Lung (tissue), 16 donors: ENCODE data around the gene MLLT6. TPM values are rescaled to one million over a fixed set of nuclear protein-coding genes. Genes with fewer than 3 reads are reported as not detected.

Experiments used
- ATAC-seq: fragments of 200-7000 bp; cut with Tn5 transposase; one replicate; pipeline ENCODE4 v1.9.1; 2020; ENCODE audit warnings: moderate number of reproducible peaks; ENCODE audit not compliant: insufficient read depth, low FRiP score
- DNase-seq, 3 donors: peaks; one replicate each; pipeline ENCODE4 v3.0.0-alpha.2; 2013 to 2017
- H3K27ac ChIP-seq, 2 donors: one replicate each; pipeline ENCODE4 v1.5.1; 2013; ENCODE audit warnings: mild to moderate bottlenecking in 2 of 2, moderate library complexity in 2 of 2, control low read depth in 1 of 2, inconsistent platforms in 1 of 2, low read depth in 1 of 2, low read length in 1 of 2
- H3K27me3 ChIP-seq, 3 donors: one replicate each; pipeline ENCODE4 v1.5.1; 2013; ENCODE audit warnings: low read length in 2 of 3; ENCODE audit not compliant: control insufficient read depth in 3 of 3, insufficient read depth in 3 of 3
- H3K36me3 ChIP-seq, 4 donors: one replicate each; pipeline ENCODE4 v1.5.1; 2013; ENCODE audit warnings: low read length in 4 of 4, mild to moderate bottlenecking in 1 of 4, moderate library complexity in 1 of 4; ENCODE audit not compliant: control insufficient read depth in 4 of 4, insufficient read depth in 4 of 4
- H3K4me1 ChIP-seq, 5 donors: one replicate each; pipeline ENCODE4 v1.5.1; 2013; ENCODE audit warnings: low read length in 5 of 5, mild to moderate bottlenecking in 2 of 5, moderate library complexity in 1 of 5; ENCODE audit not compliant: control insufficient read depth in 5 of 5, insufficient read depth in 5 of 5
- H3K4me3 ChIP-seq: one replicate; pipeline ENCODE4 v1.5.1; 2013; ENCODE audit warnings: mild to moderate bottlenecking, control low read depth, moderate library complexity
- H3K9ac ChIP-seq, 2 donors: one replicate each; pipeline ENCODE4 v1.5.1; 2013; ENCODE audit warnings: low read length in 2 of 2, control low read depth in 1 of 2; ENCODE audit not compliant: insufficient read depth in 1 of 2
- H3K9me3 ChIP-seq, 4 donors: one replicate each; pipeline ENCODE4 v1.5.1; 2013; ENCODE audit warnings: low read length in 3 of 4, mild to moderate bottlenecking in 1 of 4, moderate library complexity in 1 of 4; ENCODE audit not compliant: control insufficient read depth in 4 of 4, insufficient read depth in 3 of 4
- CTCF ChIP-seq: IDR thresholded peaks from 2 replicates; pipeline ENCODE4 v1.5.1; 2012; ENCODE audit warnings: mild to moderate bottlenecking; ENCODE audit errors: control extremely low read depth, extremely low read depth
- WGBS, 2 donors: extraction: QIAGEN DNeasy Blood & Tissue Kit; methylation state at CpG; one replicate each; pipeline ENCODE4 v1.1.7; 2013; 5-methylcytosine and 5-hydroxymethylcytosine counted together
- long read RNA-seq, 5 donors: transcript quantifications; one replicate each; lab custom pipeline, GENCODE V29; 2026
- polyA plus RNA-seq, 2 donors: library from polyadenylated mRNA; stranded (reverse); fragments of 200-250 nt; gene quantifications; one replicate each; pipeline ENCODE4 v1.2.1, GENCODE V29; 2013
- total RNA-seq, 2 donors: library from RNA; depleted of rRNA in 1 of 2; stranded (reverse); fragments of >200 nt in 1 of 2; gene quantifications; one replicate each; pipeline ENCODE4 v1.2.1, GENCODE V29; 2014 to 2021
- donor health status: control.
- donor health status: control.
- donor health status: Bipolar disorder and iron deficiency.
- donor health status: healthy.
- donor health status: DM: yes; HTN: yes; CAD: no.

The MLLT6 gene
- total RNA-seq (100 to 1,000 TPM in 1 of 2 donors, 10 to 100 TPM in 1; 70.1 to 108 TPM), polyA plus RNA-seq (10 to 100 TPM; 64.0 to 70.6 TPM)
- long read RNA-seq, donor 1, full-length matches to known transcripts, result 104 of 151 reads
- long read RNA-seq, donor 1, partial matches to known transcripts, result 47 of 151 reads
- long read RNA-seq, donor 1, other reads (novel, unspliced or antisense), result 0 of 151 reads
- long read RNA-seq, donor 2, transcript MLLT6-205 (1 exons, 2,937 nt), result major isoform, 46 of 55 reads
- long read RNA-seq, donor 2, partial matches to known transcripts, result 5 of 55 reads
- long read RNA-seq, donor 2, other reads (novel, unspliced or antisense), result 0 of 55 reads
- long read RNA-seq, donor 3, transcript MLLT6-205 (1 exons, 2,937 nt), result major isoform, 64 of 104 reads
- long read RNA-seq, donor 3, partial matches to known transcripts, result 21 of 104 reads
- long read RNA-seq, donor 3, other reads (novel, unspliced or antisense), result 14 of 104 reads
- long read RNA-seq, donor 4, transcript MLLT6-205 (1 exons, 2,937 nt), result major isoform, 46 of 64 reads
- long read RNA-seq, donor 4, partial matches to known transcripts, result 15 of 64 reads
- long read RNA-seq, donor 4, other reads (novel, unspliced or antisense), result 0 of 64 reads
- long read RNA-seq, donor 5, transcript MLLT6-205 (1 exons, 2,937 nt), result major isoform, 155 of 217 reads
- long read RNA-seq, donor 5, partial matches to known transcripts, result 54 of 217 reads
- long read RNA-seq, donor 5, other reads (novel, unspliced or antisense), result 0 of 217 reads

GRCh38 chr17:38704606-38705522, at the start of gene MLLT6:
Gene MLLT6, plus strand, starts transcription at chr17:38705273. Its CDS starts 360 bp downstream, at chr17:38705633.
- H3K4me1 ChIP-seq, result peaks cover 3 to 44% (median 10%) of the 10 kb centered on the region in 5 donors
- peaks cover 0 to 17% (median 3%) of the 10 kb centered on the region in 4 donors for H3K36me3 ChIP-seq
- TF ChIP-seq CTCF, result no peak
- peak within 1 kb of the TSS; percentile 95 to 97 for H3K27ac ChIP-seq
- 1% methylated on average over 64 to 92 of the region's 100 CpGs for WGBS, 2 donors
- peak; percentile 86 to 91 (median 87) for DNase-seq
- ATAC-seq, result peak; percentile 25
- H3K4me3 ChIP-seq, result peak within 1 kb of the TSS; percentile 70
- H3K27me3 ChIP-seq, result no peaks in the 10 kb centered on the region
- H3K9me3 ChIP-seq, result no peaks in the 10 kb centered on the region
- H3K9ac ChIP-seq, result peak within 1 kb of the TSS; percentile 56 to 77

GRCh38 chr17:38656959-38657823, 47.9 kb upstream of the MLLT6 start:
- H3K4me1 ChIP-seq, result peaks cover 0 to 6% (median 2%) of the 10 kb centered on the region in 5 donors
- H3K9me3 ChIP-seq, result no peaks in the 10 kb centered on the region
- H3K9ac ChIP-seq, result no peak overlapping the region
- 65 to 67% methylated on average over 27 of the region's 27 CpGs for whole genome bisulfite sequencing, 2 donors
- H3K36me3 ChIP-seq, result no peaks in the 10 kb centered on the region
- no peak overlapping the region for H3K4me3 ChIP-seq
- DNase-seq (no peak), ATAC-seq (no peak)
- no peak overlapping the region for H3K27ac ChIP-seq
- no peak for TF ChIP-seq CTCF
- H3K27me3 ChIP-seq, result peaks cover 0 to 6% (median 2%) of the 10 kb centered on the region in 3 donors
